NCI-H2171 treated with DMSO at 0.1 percent for 48 hours (cell line): Measurements from ENCODE around the gene LEF1.
"Not testable (repeated sequence)": the region's sequence is repeated elsewhere in the genome, so short reads cannot be mapped to it uniquely, and the experiment has no call there.

Source experiments
- DNase-seq: peaks from one replicate; lab custom pipeline; 2025; lab: John Stamatoyannopoulos, UW

Gene LEF1

DNA sequence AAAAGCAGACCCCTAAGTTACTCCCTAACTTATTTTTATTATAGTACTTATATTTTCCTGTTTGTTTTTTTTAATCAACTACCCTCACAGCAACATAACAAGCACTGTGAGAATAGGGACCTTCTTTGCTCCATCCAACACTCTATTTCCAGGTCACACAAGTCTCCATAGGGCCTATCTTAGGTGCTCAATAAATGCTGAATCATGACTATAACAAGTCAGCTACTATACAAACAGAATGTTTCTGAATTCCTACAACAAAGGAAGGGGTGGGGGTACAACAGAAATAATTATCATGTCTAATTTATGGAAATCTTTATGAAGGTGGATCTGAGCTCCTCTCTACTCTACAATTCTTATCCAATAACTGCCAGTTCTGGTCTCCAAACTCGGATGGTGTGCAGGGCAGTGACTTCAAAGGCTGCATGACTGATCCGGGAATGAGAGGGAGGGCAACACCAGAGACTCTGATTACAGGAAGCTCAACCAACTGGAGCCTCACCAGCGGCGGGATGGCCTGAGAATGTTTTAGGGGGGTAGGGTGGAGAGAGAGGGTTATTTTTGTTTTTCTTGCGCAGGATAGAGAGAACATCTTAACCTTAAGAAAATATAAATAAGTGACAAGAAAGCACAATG lies 107.9 kb downstream of the LEF1 start:
- no peak for DNase-seq

DNA sequence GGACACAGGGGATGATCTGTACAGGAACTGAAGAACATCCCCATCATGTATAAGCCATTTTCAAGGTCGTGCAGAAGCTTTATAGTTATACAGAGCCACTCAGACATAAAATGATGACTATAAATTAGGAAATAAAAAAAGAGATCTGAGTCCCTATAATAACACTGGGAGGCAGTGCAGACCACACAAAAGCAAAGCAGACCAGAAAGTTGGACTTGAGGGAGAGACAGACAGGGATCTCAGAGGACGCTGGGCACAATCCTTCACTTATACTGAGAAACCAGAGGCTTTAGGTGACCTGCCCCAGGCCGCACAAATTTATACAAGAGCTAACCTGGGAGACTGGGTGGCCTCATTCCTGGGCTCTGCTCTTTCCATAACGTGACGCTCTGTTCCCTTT lies 108.6 kb downstream of the LEF1 start:
- no peak for DNase-seq

DNA sequence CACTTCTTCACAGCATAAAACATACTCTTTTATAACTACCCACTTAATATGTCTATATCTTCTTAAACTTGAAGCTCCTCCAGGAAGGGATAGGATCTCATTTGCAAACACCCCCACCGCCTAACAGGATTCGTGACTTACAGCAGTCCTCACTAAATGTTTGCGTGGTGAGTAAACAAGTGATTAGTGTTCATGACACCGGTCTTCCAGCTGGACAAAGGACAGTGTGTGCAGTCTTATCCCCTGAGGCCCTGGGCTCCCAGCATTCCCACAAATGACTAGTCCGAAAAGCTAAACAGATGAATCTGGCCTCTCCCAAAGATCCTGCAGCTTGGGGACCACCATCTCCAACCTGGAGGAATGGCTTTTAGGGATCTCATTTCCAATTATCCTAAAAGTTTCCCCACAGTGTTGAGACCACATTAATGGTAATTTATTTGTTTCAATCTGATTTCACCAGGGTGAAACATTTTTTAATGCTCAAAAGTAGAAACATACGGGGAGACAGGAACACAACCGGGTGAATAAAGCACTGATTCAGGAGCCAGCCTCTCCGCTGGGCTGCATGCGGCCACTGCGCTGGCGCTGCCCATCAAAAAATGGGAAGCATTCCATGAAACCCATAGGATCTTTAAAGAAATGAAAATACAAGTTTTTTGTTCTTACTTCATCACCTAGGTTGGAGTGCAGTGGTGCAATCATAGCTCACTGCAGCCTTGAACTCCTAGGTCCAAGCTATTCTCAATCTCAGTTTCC lies 109.9 kb downstream of the LEF1 start:
- no peak for DNase-seq

DNA sequence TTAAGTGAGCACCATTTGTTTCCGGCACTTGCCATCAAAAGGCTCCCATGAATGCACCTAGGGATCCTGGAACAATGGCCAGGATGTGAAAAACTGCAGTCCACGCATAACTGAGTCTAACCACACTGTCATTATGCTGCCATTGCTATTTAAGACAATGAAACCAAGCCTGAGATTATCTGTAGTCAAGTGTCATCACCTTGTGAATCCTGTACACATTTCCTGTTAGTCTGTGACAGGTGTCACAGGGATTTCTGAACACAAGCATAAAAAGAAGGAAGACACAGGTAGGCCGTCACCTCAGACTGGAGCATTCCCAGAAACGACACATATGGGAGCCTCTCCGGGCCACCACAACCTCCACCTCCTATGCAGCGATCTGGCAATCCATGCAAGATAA lies 112.3 kb downstream of the LEF1 start:
- no peak for DNase-seq

DNA sequence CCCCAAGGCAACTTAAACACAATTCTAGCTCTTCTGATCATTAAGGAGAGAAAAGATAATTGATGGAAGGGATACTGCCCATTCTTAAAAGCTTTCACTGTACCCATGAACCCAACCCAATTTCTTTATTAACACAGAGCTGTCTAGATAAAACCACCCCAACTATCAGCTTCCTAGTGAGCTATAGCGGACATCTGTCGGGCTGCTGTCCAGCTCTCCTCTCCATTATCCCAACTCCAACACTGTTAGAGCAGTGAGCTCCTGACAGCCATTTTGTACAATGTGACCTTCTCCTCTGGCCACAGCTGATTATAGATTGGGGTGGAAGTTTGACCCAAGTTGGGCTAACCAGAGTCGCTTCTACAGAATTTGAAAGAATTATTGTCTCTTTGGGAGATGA lies 112.9 kb downstream of the LEF1 start:
- DNase-seq = no peak

DNA sequence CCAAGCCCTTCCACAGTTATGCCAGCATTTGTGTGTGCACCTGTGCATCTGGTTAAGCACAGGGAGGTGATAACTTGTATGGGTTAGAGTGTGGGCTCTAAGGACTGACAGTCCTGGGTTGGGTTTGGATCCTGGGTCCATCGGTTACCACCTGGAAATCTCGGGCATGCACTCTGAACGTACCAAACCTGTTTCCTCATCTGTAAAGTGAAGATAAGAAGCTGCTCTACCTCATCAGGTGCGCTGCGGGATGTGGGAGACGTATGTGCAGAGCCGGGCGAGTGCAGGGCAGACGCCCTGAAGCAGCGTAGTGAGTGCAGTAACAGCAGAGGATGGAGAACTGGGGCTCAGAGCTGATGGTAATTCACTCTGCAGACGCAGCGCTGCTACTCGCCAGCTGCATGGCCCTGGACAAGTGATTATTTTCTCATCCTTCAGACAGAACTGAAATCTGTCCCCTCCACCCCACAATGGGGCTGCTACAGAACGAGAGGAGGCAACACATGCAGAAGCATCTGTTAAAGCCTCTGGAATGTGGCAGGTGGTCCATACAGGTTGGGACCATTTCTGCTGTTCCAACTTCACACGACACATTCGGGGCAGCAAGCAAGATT lies 114.6 kb downstream of the LEF1 start:
- DNase-seq = no peak

DNA sequence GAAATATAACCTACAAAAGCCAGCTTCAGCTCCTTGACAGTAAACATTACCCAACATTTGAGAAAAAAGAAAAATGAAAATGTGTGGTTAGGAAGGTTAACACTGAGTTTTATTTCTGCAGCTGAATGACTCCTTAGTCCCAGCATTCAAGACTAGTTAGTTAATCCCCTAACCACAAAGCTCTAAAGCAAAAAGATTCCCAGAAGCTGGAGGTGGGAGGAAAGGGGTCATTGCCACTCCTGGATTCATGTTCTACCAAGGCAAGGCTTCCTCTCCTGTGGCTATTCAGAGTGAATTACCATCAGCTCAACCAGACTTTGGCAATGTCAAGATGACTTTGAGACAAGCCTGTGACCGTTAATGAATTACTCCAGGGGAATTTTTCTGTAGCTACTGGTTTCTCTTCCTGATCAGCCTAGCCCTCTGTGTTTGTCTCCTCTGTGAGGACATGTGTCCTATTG lies 115.5 kb downstream of the LEF1 start:
- DNase-seq = no peak

DNA sequence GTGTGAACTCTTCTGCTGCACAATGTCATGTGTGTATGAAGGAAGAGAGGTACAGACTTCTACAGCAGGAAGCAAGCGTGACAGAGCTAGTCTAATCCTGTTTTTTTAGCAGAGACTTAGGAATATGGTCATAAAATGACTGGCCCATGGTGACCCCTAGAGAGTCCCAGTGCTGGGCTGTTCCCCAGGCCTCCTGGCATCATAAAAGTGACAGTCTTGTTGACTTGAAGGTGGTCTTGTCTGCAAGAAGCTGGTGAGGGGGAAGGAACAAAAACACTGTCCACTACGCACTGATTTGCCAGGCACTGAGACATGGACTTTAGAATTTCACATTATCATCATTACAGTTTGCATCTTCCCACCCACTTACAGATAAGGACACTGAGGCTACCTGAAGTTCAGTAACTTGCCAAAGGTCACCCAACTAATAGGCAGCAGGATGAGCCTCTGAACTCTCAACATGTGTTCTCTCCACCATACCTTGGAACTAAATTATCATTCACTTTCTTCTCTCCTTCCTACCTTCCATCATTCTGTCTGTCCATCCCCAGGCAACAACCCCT lies 116.1 kb downstream of the LEF1 start:
- DNase-seq = no peak

DNA sequence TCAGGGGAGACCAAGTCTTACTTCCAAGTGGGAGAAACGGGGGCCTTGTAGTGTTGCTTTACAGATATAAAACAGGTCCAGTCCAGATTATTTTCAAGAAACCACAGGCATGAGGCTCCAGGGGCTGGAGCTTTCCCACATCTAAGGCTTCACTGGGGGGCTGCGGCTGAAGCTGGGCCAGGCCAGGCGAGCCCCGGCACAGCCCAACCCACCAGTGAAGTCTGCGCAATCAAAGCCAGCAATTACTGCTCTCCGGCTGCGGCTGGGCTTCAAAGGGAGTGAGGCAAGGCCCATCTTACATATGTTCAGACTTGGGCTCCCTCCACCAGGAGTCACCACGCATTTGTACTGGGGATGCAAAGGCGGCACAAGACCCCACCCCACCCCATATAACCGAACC lies 117.4 kb downstream of the LEF1 start:
- DNase-seq = no peak

DNA sequence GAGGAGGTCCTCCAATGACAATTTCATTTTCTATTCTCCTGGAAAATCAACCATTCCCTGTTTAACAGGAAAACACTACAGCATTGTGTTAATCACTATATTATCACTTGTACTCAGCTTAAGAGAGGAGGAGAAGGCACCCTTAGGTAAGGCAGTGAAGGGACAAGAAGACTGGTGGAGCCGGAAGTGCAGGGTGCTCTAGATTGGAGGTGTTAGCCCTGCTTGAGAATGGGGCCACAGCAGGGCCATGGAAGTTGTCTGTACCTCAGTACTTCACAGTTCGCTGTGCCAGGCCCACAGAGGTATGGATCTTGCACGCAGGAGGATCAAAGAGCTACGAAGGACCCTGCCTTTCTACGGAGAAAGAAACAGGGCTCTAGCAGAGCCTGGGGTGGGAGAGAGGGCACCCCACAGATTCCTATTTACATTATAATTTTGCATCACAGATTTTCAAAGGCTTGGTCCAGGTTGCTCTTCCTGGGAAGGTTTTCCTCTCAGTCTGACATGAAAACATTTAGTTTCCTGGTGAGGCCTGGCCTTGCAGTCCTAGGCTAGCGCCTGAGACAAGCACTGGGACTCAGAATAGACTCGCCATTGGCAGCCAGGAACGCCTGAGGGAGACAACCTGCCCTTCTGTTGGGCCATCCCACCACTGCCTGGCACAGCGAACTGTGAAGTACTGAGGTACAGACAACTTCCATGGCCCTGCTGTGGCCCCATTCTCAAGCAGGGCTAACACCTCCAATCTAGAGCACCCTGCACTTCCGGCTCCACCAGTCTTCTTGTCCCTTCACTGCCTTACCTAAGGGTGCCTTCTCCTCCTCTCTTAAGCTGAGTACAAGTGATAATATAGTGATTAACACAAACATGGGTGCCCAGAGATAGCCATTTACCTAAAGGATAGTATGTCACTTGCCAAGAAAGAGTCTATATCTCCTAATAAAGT lies 118.3 kb downstream of the LEF1 start:
- DNase-seq = not testable (repeated sequence)

DNA sequence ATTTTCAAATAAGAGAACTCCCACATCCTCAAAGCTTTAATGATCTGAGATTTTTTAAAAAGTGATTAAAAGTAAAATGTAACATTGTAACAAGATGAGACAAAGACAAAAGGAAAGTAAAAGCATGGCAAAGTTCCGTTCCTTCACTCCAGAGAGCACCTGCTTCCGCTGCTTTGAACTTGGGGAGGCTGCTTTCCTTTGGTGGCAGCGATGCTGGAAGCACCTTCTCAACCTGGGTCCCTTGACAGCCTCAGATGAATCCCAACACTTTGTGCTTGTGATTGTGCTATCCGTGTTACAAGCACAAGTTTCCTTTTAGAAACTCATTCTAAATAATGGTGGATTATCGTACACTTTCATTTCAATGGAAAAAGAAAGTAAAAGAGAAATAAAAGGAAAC lies 119.3 kb downstream of the LEF1 start:
- DNase-seq = no peak

DNA sequence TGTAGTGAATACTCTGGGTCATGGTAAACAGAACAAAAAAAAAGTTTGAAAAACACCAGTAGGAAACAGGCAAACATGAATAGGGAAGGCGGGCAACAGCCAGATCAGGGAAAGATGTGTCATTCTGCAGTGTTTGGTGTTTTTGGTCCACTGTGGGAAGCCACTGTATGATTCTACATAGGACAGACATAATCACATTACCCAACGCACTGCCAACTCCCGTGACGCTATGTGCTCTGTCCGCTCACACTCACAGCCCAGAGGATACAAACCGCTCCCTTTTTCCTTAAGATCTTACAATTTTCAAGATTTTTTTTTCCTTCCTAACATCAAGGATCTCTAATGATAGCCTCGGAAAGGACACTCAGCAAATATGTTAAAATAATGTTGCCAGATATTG lies 119.7 kb downstream of the LEF1 start:
- no peak for DNase-seq

DNA sequence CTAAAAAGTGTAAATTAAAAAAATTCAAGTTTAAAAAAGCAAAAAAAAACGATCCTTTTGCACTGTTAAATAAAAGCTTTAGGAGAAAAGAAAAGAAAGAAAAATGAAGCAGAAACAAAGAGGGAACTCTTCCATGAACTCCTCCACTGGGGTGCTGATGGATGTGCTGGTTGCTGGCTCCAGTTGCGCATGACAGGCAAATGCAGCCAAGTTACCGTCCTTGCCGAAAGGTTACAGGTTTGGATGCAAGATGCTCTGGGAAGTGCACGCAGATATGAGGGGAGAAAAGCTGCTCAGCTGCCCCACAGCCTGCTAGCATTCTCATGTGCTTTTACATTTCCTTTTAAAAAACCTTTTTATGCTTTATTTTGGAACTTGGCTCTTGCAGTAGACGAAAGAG lies 120.6 kb downstream of the LEF1 start:
- DNase-seq = no peak

DNA sequence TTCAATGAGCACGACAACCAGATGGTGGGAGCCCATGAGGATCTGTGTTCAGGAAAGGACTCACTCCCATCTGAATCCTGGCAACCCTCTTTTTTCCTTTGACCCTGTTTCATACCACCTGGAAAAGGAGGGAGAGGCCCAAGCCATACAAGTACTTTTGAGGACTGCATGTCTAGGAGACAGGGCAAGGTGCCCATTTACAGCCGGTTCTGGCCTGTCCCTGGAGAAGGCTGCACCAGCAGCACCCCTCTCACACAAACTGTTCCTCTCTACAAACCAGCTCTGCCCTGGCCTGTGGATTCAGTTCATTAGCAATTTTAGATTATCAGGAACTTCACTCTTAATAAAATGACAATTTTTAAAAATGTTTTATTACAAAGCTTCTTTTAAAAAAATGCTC lies 121.5 kb downstream of the LEF1 start:
- DNase-seq = no peak

DNA sequence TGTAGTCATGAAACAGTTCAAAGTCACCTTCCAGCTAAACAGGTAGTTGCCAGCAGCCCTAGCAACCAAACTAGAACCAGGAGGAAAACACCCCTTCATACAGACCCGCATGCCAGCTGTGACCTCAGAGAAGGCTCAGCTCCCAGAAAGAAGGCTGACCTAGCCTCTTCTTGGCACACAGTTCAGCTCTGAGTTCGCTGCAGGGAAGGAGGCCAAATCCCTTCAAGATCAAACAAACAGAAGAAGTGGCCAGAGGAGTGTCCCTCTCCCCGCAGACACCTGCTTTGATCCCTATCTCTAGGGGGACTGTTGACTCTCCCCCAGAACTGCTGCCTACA lies 123.1 kb downstream of the LEF1 start:
- no peak for DNase-seq

DNA sequence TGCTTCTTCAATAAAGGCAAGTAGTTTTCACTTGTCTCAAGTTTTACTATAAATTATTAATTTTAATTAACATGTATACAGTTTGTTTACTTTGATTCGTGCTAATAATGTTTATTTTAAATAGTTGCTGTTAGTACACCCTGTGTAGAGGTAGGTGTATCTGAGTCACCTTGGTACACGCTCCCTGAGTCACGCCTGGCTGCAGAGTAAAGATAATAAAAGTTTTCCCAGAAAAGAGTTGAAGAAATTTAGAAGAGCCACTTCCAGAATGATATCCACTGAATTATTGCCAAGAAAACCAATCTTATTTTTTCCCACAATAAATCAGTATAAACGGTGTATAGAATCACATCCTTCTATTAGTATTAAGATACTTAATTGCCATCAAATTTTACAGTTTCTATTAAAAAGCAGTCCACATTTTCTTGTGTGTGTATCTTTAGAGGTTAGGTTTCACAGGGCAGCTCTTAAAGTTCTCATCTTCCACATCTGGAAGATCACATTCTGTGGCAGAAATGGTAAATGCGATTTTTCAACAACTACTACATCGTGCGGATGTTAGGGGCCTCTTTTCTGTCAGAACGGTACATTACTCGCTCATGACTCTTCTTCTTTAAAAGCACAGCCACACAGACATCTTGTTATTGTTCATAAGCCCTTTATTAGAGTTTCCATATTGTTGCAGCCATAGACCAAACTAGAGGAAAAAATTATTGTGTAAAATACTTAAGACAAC lies 123.6 kb downstream of the LEF1 start:
- DNase-seq = no peak

DNA sequence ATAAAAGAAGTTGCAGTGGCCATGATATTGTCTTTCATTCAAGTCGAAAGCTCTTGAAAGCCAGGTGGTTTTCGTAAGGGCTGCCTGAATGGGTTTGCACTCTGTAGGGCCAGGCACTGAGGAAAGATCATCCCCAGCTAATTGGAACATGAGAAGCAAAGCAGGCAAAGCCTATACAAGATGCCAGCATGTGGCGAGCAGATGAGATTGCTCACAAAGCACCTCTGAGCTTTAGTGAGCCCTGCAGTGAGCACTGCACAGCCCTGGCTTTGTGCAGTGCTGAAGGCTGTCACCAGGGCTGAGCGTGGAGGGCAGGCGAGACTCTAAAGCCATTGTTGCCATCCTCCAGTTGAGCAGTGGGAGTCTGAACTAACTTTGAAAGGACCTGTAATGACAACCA lies 125.2 kb downstream of the LEF1 start:
- no peak for DNase-seq

DNA sequence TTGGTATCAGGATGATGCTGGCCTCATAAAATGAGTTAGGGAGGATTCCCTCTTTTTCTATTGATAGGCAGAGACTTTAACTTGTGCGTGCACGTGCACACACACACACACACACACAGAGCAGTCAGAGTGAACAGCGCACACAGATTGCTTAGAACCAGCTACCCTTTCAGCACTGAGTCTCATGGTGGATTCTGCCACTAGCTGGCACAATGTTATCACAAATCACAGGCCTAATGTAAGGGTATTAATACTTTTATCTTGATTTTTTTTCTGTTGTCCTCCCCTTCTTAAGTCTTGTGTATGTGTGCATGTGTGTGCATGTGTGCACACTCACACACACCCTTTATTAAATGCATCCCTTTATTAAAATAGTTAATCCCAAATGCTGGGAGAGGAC lies 125.8 kb downstream of the LEF1 start:
- DNase-seq = no peak

DNA sequence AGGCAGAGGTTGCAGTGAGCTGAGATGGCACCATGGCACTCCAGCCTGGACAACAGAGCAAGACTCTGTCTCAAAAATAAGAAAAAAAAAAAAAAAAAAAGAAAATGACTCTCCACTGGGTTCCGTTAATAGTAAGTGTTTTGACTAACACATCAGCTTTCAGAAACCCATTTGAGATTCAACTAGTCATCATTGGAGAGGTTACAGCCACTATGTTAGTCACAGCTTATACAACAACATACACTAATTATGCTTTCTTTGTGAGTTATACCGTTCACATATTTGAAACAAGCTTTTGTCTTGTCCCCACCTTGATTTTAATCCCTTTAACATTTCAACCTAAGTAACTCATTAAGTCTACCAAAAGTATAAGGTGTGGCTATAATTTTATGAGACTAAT lies 130.8 kb downstream of the LEF1 start:
- no peak for DNase-seq

DNA sequence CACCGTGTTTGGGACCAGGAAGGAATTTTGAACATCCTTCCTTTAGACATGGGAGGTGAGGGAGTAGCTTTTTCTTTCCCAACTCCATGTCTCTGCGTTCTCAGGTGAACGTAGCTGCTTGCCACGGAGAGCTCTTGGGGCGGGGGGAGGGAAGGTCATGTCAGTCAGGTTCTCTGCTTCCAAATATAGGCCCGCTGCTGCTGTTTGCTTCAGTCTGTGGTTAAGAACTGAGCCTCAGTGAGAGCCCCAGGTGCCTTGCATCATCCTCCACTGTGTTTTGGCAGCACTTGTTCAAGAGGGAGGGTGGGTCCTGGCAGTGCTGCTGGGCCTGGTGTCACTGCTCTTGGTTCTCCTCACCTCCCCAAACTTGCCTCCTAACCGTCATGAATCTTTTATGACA lies 132.5 kb downstream of the LEF1 start:
- DNase-seq = no peak

DNA sequence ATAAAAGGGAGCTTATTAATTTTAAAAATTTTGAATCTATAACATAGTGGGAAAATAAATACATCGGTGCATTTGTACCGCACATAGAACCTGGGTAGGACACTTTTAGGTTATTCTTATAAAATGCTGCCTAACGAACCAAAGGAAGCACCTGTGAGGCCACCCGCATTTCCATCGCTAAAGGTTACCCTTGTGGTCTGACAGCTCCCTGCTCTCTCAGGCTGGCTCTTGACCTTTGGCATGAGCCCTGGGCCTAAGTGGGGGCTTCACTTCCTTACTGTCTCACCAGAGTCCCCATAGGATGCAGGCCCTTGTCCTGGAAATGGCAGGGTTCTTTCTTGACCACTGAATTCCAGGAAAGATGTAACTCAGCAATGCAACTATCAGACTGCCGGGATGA lies 133.0 kb downstream of the LEF1 start:
- DNase-seq = no peak
